ENCODE measurements around the gene KIDINS220.

DNA sequence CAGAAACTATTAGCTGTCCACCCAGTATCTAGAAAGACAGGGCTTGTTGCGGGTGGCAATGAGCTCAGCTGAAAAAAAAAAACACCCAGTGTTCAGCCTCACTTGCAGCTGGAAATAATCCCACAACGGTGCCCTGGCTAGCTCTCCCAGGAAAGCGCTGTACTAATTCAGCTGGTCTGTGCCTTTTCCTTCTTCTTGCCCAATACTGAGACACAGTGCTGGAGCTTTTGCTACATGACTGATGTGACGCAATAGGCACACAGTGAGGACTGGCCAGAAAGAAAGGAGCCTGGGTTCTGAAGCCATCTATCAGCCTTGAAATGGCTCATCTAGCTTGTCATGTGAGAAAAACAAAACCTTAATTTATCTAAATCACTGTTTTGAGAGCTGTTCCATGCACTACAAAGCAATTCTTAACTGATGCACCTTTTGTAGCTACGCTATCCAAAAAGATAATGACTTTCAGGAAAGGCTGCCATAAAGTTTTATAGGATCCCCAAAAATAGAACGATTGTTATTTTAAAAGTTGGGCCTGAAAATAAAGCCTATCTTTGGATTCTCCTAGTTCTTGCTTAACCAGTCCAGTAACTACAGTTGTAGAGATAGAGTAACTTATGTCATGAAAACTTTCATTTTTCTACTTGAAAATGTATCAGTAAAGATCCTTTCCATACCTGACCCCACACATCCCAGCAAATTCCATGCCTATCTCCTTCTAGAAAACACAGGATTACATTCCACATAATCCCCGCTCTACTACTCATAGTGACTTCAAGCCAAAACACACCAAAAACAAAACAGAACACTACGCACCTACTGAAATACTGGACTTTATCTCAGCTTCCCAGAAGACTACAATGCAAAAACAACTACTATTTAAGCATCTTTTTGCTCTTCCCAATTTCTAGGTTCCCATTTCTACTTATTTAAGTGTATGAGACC lies 15.9 kb downstream of the KIDINS220 start:
- TF ChIP-seq, protein P1, sequence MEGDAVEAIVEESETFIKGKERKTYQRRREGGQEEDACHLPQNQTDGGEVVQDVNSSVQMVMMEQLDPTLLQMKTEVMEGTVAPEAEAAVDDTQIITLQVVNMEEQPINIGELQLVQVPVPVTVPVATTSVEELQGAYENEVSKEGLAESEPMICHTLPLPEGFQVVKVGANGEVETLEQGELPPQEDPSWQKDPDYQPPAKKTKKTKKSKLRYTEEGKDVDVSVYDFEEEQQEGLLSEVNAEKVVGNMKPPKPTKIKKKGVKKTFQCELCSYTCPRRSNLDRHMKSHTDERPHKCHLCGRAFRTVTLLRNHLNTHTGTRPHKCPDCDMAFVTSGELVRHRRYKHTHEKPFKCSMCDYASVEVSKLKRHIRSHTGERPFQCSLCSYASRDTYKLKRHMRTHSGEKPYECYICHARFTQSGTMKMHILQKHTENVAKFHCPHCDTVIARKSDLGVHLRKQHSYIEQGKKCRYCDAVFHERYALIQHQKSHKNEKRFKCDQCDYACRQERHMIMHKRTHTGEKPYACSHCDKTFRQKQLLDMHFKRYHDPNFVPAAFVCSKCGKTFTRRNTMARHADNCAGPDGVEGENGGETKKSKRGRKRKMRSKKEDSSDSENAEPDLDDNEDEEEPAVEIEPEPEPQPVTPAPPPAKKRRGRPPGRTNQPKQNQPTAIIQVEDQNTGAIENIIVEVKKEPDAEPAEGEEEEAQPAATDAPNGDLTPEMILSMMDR (IDR thresholded peaks at IDR 0.05) = no peak
- no peak for TF ChIP-seq POLR2A (IDR thresholded peaks at IDR 0.05)
- no peak for TF ChIP-seq EP300 (IDR thresholded peaks at IDR 0.05)

Measured in ovary (tissue), 3 donors.